HepG2 (cell line): ENCODE results near the gene ABCB9. TPM values are rescaled to one million over a fixed set of nuclear protein-coding genes. Genes with fewer than 3 reads are reported as not detected.

ENCODE experiments used
- ADNP ChIP-seq: sonication (generic); formaldehyde crosslinking; IDR thresholded peaks from 2 replicates; pipeline ENCODE4 v1.4.0; 2020; ENCODE audit warnings: missing genetic modification reagents
- AKNA ChIP-seq: sonication (generic); formaldehyde crosslinking; IDR thresholded peaks from 2 replicates; pipeline ENCODE4 v1.4.0; 2020; ENCODE audit warnings: missing genetic modification reagents, borderline replicate concordance
- BORCS8-MEF2B ChIP-seq: sonication (generic); formaldehyde crosslinking; IDR thresholded peaks from 2 replicates; pipeline ENCODE4 v1.8.0; 2022; ENCODE audit warnings: mild to moderate bottlenecking, missing genetic modification reagents
- CAMTA2 ChIP-seq: sonication (generic); formaldehyde crosslinking; IDR thresholded peaks from 2 replicates; pipeline ENCODE4 v1.4.0; 2020; ENCODE audit warnings: mild to moderate bottlenecking, missing genetic modification reagents, borderline replicate concordance
- GMEB1 ChIP-seq: sonication (generic); formaldehyde crosslinking; IDR thresholded peaks from 2 replicates; pipeline ENCODE4 v1.5.1; 2020; ENCODE audit warnings: missing genetic modification reagents, mild to moderate bottlenecking, borderline replicate concordance
- HDAC6 ChIP-seq: fragments of 200-600 bp; sonication (generic); IDR thresholded peaks from 2 replicates; pipeline ENCODE4 v1.7.0; 2017; ENCODE audit warnings: mild to moderate bottlenecking, antibody characterized with exemption, low read length, low read depth
- KDM5B ChIP-seq: sonication (generic); formaldehyde crosslinking; IDR thresholded peaks from 2 replicates; pipeline ENCODE4 v1.4.0; 2020; ENCODE audit warnings: missing genetic modification reagents, mild to moderate bottlenecking, borderline replicate concordance
- KMT2A ChIP-seq: sonication (generic); formaldehyde crosslinking; IDR thresholded peaks from 2 replicates; pipeline ENCODE4 v1.4.0; 2020; ENCODE audit warnings: missing genetic modification reagents
- MTA3 ChIP-seq: sonication (generic); formaldehyde crosslinking; IDR thresholded peaks from 2 replicates; pipeline ENCODE4 v1.4.0; 2020; ENCODE audit warnings: missing genetic modification reagents
- MYNN ChIP-seq: sonication (generic); formaldehyde crosslinking; IDR thresholded peaks from 2 replicates; pipeline ENCODE4 v1.4.0; 2020; ENCODE audit warnings: mild to moderate bottlenecking, low read depth, missing genetic modification reagents
- PAF1 ChIP-seq: IDR thresholded peaks from 2 replicates; pipeline ENCODE4 v1.6.1; 2016; ENCODE audit warnings: missing genetic modification reagents, missing compliant biosample characterization
- SMARCC2 ChIP-seq: fragments of 450-650 bp; IDR thresholded peaks from 2 replicates; pipeline ENCODE4 v1.6.1; 2017; ENCODE audit warnings: antibody characterized with exemption, mild to moderate bottlenecking
- SYNCRIP ChIP-seq: fragments of 200-400 bp; formaldehyde crosslinking; IDR thresholded peaks from 2 replicates; pipeline ENCODE4 v1.6.1; 2018; ENCODE audit warnings: mild to moderate bottlenecking, low read depth, low read length; ENCODE audit not compliant: insufficient read depth
- ZBTB2 ChIP-seq: sonication (generic); formaldehyde crosslinking; IDR thresholded peaks from 2 replicates; pipeline ENCODE4 v1.8.0; 2022; ENCODE audit warnings: low read depth, missing genetic modification reagents
- ZBTB44 ChIP-seq: sonication (generic); formaldehyde crosslinking; IDR thresholded peaks from 2 replicates; pipeline ENCODE4 v1.4.0; 2020; ENCODE audit warnings: missing genetic modification reagents
- ZNF383 ChIP-seq: sonication (generic); formaldehyde crosslinking; IDR thresholded peaks from 2 replicates; pipeline ENCODE4 v1.4.0; 2020; ENCODE audit warnings: missing genetic modification reagents, mild to moderate bottlenecking, borderline replicate concordance
- ZNF501 ChIP-seq: sonication (generic); formaldehyde crosslinking; IDR thresholded peaks from 2 replicates; pipeline ENCODE4 v1.5.1; 2020; ENCODE audit warnings: mild to moderate bottlenecking, moderate library complexity, missing genetic modification reagents
- ZNF749 ChIP-seq: sonication (generic); formaldehyde crosslinking; IDR thresholded peaks from 2 replicates; pipeline ENCODE4 v1.8.0; 2022; ENCODE audit warnings: mild to moderate bottlenecking, missing genetic modification reagents, moderate library complexity, borderline replicate concordance
- ZNF768 ChIP-seq: sonication (generic); formaldehyde crosslinking; IDR thresholded peaks from 2 replicates; pipeline ENCODE4 v1.4.0; 2020; ENCODE audit warnings: missing genetic modification reagents
- polyA plus RNA-seq, 8 experiments: library from polyadenylated mRNA; depleted of rRNA in 3 of 8; stranded (reverse) in 7 of 8; unstranded in 1 of 8; fragments of >200 nt; fragmentation: Illumina TruSeq in 4 of 8; extraction: Trizol in 4 of 8; gene quantifications; 2 replicates each; pipeline versions ENCODE4 v1.2.1 to v1.2.3, GENCODE V29; 2011 to 2016; ENCODE audit warnings: low read depth in 4 of 8, missing spikeins in 1 of 8, mixed read lengths in 1 of 8; ENCODE audit not compliant: insufficient read depth in 1 of 8
- total RNA-seq, 5 experiments: library from RNA; depleted of rRNA; stranded (reverse); fragments of >200 nt; fragmentation: Illumina TruSeq; extraction: Trizol; gene quantifications; 2 replicates each; pipeline ENCODE4 v1.2.3, GENCODE V29; 2016; ENCODE audit warnings: low read depth in 1 of 5

ABCB9 gene
- total and polyA plus RNA-seq, 2 of the 13 experiments (the other 11 are each of a cell fraction or from before 2014, with no cell fraction given): 5.1 to 6.0 TPM

GRCh38 chr12:122895704-122896636, 70.3 kb downstream of the ABCB9 start, which contains the start of gene VPS37B (continued):
- no peak for TF ChIP-seq ZBTB44 (CRISPR knock-in tag)
- no peak for TF ChIP-seq AKNA
- TF ChIP-seq ZNF768 (CRISPR knock-in tag): no peak
- TF ChIP-seq ZNF501: no peak
- TF ChIP-seq SYNCRIP: no peak
- no peak for TF ChIP-seq ADNP (CRISPR knock-in tag)
- TF ChIP-seq MYNN: no peak
- TF ChIP-seq BORCS8-MEF2B (CRISPR knock-in tag): 0 out of 2 replicates have a peak, but pooled peaks have one; percentile 47
- no peak for TF ChIP-seq PAF1 (CRISPR knock-in tag)
- TF ChIP-seq GMEB1 (CRISPR knock-in tag): peak; percentile 60; the same call in 1 of the 2 replicates
- TF ChIP-seq ZBTB2: no peak
- 0 out of 2 replicates have a peak, but pooled peaks have one; percentile 63 for TF ChIP-seq ZNF749 (CRISPR knock-in tag)
- no peak for TF ChIP-seq MTA3
- no peak for TF ChIP-seq ZNF383 (CRISPR knock-in tag)
- no peak for TF ChIP-seq CAMTA2 (CRISPR knock-in tag)
- no peak for TF ChIP-seq HDAC6
- TF ChIP-seq KMT2A (CRISPR knock-in tag): peak; percentile 36; the same call in 1 of the 2 replicates
- peak; percentile 23; the same call in 1 of the 2 replicates for TF ChIP-seq SMARCC2
- no peak; the same call in 1 of the 2 replicates for TF ChIP-seq KDM5B
